Adipocyte (in vitro differentiated cells): ENCODE measurements around the gene HHIPL1.

Experiments
- DNase-seq: peaks from one replicate; pipeline ENCODE4 v3.0.0-alpha.2; 2015; ENCODE audit warnings: low read depth
- H3K27me3 ChIP-seq: replicated peaks from 2 replicates; pipeline ENCODE4 v1.7.0; 2013; ENCODE audit warnings: mild to moderate bottlenecking, low read length, moderate library complexity; ENCODE audit not compliant: control insufficient read depth, insufficient read depth
- H3K36me3 ChIP-seq: 2 replicates; pipeline ENCODE4 v1.7.0; 2013; ENCODE audit warnings: low read length, mild to moderate bottlenecking, moderate library complexity; ENCODE audit not compliant: control insufficient read depth, insufficient read depth, severe bottlenecking
- H3K4me1 ChIP-seq: 2 replicates; pipeline ENCODE4 v1.7.0; 2013; ENCODE audit warnings: mild to moderate bottlenecking, low read length, moderate library complexity; ENCODE audit not compliant: control insufficient read depth, insufficient read depth
- H3K4me3 ChIP-seq: 2 replicates; pipeline ENCODE4 v1.7.0; 2013; ENCODE audit warnings: mild to moderate bottlenecking, low read length, moderate library complexity
- H3K9ac ChIP-seq: 2 replicates; pipeline ENCODE4 v1.7.0; 2013; ENCODE audit warnings: mild to moderate bottlenecking, low read length, moderate library complexity
- H3K9me3 ChIP-seq: 2 replicates; pipeline ENCODE4 v1.7.0; 2013; ENCODE audit warnings: mild to moderate bottlenecking, low read length, moderate library complexity; ENCODE audit not compliant: control insufficient read depth

Gene HHIPL1

DNA sequence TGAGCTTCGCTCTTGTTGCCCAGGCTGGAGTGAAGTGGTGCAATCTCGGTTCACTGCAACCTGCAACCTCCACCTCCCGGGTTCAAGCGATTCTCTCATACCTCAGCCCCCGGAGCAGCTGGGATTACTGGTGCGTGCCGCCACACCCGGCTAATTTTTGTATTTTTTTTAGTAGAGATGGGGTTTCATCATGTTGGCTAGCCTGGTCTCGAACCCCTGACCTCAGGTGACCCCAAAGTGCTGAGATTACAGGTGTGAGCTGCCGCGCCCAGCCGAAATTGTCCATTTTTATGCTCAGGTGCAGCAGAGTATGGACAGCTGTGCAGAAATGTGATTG, 20.0 kb downstream of the HHIPL1 start:
- DNase-seq: no peak
- Histone ChIP-seq H3K4me1 (no peaks in the 10 kb centered on the region), H3K9ac (no peak overlapping the region)

DNA sequence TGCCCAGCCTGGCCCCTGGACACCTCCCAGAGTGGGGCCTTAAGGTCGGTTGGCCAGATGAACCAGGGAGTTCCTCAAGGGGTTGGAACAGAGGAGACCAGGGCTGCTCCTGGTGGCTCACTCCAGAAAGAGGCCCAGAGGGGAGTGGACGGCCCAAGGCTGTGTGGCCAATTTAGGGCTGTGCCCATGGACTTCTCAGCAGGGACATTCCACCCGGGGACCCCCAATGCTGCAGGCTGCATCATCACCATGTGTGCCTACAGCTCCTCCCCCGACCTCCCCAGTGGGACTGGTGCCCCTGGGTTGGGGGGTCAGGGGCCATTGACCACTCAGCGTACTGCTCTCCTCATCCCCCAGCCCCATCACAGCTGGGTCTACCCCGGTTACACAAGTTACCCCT, 21.6 kb downstream of the HHIPL1 start:
- no peaks in the 10 kb centered on the region for H3K36me3 ChIP-seq
- H3K9me3 ChIP-seq: no peaks in the 10 kb centered on the region
- H3K4me1 ChIP-seq: peaks cover 13% of the 10 kb centered on the region
- H3K9ac ChIP-seq: no peak overlapping the region
- DNase-seq: no peak
- H3K4me3 ChIP-seq: no peak overlapping the region
- H3K27me3 ChIP-seq: no peaks in the 10 kb centered on the region

More for the DNA sequence above, 20.0 kb downstream of the HHIPL1 start:
- Histone ChIP-seq H3K27me3 (no peaks in the 10 kb centered on the region), H3K4me3 (no peak overlapping the region), H3K9me3 (no peaks in the 10 kb centered on the region), H3K36me3 (no peaks in the 10 kb centered on the region)

DNA sequence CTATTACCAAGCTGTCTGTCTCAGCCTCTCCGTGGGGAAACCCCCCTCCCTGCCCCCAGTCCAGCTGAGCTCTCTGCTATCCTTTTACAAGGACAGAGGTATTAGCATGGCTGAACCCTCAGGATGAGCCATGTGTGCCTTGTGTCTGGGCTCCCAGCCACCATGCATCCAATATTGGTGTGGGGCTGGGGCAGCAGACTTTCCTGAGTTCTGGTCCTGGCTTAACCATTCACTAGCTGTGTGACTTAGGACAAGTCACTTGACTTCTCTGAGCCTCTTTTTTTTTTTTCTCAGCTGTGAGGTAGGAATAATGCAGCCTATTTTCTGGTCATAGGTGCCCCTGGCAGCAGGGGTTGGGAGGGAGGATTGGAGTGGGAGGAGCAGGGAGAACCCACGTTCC, 22.1 kb downstream of the HHIPL1 start:
- Histone ChIP-seq H3K9ac (no peak overlapping the region), H3K4me3 (no peak overlapping the region), H3K4me1 (peaks cover 14% of the 10 kb centered on the region), H3K36me3 (no peaks in the 10 kb centered on the region), H3K27me3 (no peaks in the 10 kb centered on the region), H3K9me3 (no peaks in the 10 kb centered on the region)
- DNase-seq: no peak

DNA sequence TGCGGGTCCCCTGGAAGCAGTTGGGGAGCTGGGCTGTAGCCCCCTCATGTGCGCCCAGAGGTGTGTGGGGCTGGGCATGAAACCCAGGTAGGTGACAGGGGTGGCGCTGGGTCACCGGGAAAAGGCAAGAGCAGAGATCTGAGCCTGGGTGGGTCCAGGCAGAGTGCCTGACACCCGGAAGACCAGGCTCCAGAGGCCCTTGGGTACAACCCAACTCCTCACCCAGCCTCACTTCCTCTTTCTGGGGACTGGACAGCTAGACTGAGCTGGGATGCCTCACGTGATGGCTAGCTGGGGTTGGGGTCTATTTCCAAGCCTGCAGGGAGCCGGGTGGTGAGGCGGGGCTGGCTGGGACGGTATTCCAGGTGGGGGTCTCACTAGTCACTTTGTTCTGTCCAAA, 22.9 kb downstream of the HHIPL1 start:
- Histone ChIP-seq H3K36me3 (no peaks in the 10 kb centered on the region), H3K9ac (no peak overlapping the region), H3K27me3 (no peaks in the 10 kb centered on the region), H3K4me1 (peaks cover 14% of the 10 kb centered on the region), H3K4me3 (no peak overlapping the region), H3K9me3 (no peaks in the 10 kb centered on the region)
- DNase-seq: no peak

DNA sequence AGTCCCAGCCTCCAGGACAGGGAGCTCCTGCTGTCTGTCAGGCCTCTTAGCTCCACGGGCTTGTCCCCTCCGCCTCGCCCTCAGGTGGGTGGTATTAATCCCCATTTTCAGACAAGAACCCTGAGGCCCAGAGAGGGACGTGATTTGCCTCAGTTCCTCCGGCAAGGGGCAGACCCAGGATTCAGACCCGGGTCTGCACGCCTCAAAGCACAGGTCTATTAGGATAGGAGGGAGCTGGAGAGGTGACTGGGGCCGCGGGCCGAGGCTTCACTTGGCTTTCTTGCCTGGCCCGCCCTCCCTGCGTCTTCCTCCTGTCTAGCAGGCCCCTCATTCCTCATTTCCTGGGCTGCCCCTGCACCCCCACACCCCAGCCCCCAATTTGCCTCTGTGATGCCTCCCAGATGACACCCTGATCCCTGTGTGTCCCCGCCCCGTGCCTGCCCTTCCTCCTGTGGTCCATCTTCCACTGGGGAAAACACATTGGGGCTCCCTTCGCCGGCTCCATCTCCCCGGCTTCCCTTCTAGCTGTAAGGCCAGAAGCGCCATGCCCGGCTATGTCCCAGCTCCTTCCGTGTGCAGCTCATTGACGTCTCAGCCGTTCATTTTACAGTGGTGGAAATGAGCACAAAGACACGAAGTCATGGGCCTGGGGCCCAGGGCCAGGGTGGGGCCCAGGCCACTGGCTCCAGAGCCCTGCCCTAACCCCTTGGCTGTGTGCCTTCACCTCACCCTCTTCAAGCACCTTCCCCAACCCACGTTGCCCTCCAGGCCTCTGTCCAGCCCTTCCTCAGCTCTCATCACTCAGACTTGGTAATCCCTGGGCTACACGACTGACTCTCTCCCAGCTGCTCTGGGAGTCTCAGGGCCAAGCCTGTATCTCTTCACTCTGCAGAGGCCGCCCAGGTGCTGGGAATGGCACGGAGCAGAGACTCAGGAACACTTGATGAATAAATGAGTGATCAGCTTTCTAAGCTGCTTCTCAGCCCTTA, 23.7 kb downstream of the HHIPL1 start:
- DNase-seq: no peak
- Histone ChIP-seq H3K4me3 (no peak overlapping the region), H3K36me3 (no peaks in the 10 kb centered on the region), H3K9me3 (no peaks in the 10 kb centered on the region), H3K9ac (no peak overlapping the region), H3K27me3 (no peaks in the 10 kb centered on the region), H3K4me1 (peaks cover 14% of the 10 kb centered on the region)

DNA sequence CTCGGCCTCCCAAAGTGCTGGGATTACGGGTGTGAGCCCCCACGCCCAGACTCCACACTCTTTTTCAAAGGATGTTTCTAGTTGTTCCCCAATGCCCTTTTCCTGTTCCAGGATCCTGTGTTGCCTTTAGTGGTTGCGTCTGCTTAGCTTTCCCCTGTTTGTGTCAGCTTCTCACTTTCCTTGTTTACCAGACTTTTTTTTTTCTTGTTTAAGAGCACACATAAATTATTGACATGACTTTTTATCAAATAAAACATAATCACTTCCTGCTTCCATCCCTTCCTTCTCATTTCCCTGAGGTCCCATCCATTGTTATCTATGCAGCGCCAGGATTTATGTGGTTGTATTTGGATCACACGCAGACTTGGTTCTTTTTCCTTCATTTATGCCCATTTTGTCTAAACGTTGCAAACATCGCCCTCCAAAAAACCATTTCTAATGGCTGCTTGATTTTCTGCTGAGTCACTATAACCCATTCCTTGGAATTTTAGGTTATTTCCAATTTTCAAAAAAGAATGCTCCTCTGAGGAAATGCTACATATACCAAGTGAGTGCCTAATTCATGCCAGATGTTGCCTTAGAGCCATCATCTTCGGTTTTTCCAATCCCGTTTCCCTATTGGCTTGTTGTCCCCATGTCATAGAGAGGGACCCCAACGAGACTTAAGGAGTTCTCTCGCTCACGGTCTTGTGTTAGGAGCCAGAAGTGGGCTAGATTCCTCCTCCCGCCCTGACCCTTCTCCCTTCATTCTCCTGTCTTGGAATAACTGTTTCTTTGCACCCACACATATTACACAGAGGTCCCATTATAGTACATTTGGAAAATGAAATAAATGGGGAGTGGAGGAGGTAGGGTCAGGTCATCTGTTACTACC, 25.7 kb downstream of the HHIPL1 start:
- Histone ChIP-seq H3K9me3 (no peaks in the 10 kb centered on the region), H3K4me1 (peaks cover 14% of the 10 kb centered on the region), H3K36me3 (no peaks in the 10 kb centered on the region), H3K4me3 (no peak overlapping the region), H3K27me3 (no peaks in the 10 kb centered on the region), H3K9ac (no peak overlapping the region)
- DNase-seq: peak; percentile 59

DNA sequence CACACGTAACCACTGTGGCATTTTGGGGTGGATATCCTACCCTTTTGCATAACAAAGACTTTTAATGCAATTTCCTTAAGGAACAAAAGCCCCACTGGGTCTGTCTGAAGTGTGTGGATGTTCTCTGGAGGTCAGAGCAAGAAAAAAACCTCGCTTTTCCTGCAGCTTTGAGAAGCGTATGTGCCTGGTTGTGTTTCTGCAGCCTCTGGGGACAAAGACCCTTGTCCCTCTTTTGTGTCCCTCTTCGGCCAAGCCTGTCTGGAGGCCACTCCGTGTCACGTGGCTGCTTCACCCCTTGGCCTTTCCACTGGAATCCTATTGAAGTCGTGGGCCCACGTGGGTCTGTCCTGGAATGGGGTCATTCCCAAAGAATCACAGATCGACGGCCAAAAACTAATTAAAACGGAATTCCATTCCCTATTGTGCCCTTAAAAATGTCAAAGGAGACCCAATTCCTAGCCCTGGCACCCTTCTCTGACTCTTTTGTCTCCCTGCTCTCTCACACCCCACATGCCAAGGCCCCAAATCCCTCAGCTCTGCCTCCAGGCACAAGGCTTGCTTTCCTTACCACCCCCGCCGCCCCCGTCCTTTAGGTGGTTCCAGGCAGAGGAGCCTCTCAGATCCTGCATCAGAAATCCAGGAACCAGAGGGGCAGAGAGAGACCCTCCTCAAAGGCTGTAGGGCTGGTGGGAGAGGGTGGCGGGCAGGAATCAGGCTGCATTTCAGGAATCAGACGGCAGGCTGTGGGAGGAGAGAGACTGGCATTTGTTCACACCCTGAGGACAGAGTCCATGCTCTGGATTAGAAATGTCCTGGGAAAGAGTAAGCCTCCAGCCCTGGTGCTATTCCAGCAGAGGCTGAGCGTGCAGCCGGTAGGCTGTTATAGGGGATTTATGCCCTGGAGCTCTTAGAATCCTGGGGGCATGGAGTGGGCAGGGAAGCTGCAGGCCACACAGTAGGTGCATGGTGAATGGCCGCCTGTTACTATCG, 26.6 kb downstream of the HHIPL1 start:
- H3K36me3 ChIP-seq: no peaks in the 10 kb centered on the region
- H3K4me3 ChIP-seq: no peak overlapping the region
- no peaks in the 10 kb centered on the region for H3K9me3 ChIP-seq
- H3K9ac ChIP-seq: no peak overlapping the region
- H3K4me1 ChIP-seq: peaks cover 14% of the 10 kb centered on the region
- peak; percentile 17 for DNase-seq
- no peaks in the 10 kb centered on the region for H3K27me3 ChIP-seq

DNA sequence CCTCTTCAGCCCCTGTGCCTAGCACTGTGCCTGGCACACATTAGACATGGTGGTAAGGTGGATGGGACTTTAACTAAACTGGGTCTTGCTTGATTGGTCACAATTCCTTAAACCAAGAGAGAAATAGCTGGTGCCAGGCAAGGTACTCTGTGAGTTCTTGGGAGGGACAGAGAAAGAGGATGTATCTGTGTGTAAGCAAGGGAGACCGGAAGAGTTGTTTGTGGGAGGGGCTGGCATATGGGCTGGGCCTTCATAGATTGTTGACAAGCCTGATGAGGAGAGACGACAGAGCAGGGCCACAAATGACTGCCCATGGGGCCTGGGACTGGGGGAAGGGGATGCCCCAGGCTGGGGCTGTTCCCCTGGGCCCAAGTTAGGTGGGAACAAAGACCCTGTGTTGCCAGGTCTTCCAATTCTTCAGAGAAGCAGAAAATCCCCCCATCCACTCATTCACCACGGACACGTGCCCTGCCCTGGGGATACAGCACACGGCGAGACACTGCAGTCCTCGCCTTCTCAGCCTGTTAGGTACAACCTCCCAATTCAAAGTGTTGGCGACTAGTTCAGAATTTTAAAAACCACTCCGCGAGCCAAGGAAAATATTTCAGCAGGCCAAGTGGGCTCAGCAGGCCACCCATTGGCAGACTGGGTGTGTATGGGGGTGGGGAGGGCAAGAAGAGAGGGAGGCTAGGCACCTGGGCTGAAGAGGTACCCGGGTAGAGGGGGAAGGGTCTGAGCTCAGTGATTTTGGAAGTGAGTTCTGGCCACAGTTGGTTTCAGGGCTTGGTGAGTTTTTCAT, 27.8 kb downstream of the HHIPL1 start:
- H3K4me1 ChIP-seq: peaks cover 14% of the 10 kb centered on the region
- H3K4me3 ChIP-seq: no peak overlapping the region
- no peaks in the 10 kb centered on the region for H3K36me3 ChIP-seq
- peaks cover 3% of the 10 kb centered on the region for H3K9me3 ChIP-seq
- H3K9ac ChIP-seq: no peak overlapping the region
- no peaks in the 10 kb centered on the region for H3K27me3 ChIP-seq
- DNase-seq: no peak

DNA sequence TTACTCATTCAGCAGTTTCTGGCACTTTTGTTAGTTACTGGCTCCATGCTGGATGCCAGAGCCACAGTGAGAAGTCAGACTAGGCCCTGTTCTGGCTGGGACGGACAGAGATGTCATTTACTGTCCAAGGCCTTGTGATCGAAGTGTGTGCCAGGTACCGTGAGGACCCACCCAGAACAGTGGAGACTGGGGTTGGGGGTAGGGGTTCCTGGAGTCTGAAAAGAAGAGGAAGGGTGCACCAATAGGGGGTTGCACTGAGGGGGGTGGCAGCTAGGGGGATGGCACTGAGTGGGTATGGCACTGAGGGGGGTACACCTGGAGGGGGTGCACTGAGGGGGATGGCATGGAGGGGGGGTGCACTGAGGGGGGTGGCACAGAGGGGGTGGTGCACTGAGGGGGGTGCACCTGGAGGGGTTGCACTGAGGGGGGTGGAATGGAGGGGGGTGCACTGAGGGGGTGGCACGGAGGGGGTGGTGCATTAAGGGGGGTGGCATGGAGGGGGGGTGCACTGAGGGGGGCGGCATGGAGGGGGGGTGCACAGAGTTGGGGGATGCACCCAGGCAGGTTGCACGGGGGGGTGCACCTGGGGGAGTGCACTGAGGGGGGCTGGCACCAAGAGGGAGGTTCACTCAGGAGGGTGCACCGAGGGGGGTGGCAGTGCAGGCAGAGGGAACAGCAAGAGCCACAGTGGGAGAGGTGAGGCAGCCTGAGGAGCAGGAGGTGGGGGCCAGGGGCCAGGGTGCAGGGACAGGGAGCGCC, 28.6 kb downstream of the HHIPL1 start:
- Histone ChIP-seq H3K9ac (no peak overlapping the region), H3K4me1 (peaks cover 14% of the 10 kb centered on the region), H3K27me3 (no peaks in the 10 kb centered on the region), H3K9me3 (peaks cover 11% of the 10 kb centered on the region), H3K4me3 (no peak overlapping the region), H3K36me3 (no peaks in the 10 kb centered on the region)
- DNase-seq: no peak
